Spleen (tissue), 11 donors: ENCODE data around the gene FSTL4. TPM values are rescaled to one million over a fixed set of nuclear protein-coding genes. Genes with fewer than 3 reads are reported as not detected.

Experiments used
- DNase-seq: peaks from one replicate; pipeline ENCODE4 v3.0.0-alpha.2; 2020
- H3K27ac ChIP-seq, 8 donors: fragments of 200-600 bp; sonication (generic) in 7 of 8; 1 replicate in 4 of 8; 2 replicates in 4 of 8; pipeline versions ENCODE4 v1.5.0 to v1.8.0; 2016 to 2021; ENCODE audit warnings: inconsistent platforms in 4 of 8, mild to moderate bottlenecking in 4 of 8, moderate library complexity in 1 of 8
- H3K27me3 ChIP-seq, 7 donors: fragments of 200-600 bp; sonication (generic) in 6 of 7; replicated peaks in 1 of 7; 1 replicate in 4 of 7; 2 replicates in 3 of 7; pipeline versions ENCODE4 v1.5.0 to v1.8.0; 2016 to 2021; ENCODE audit warnings: inconsistent platforms in 3 of 7, mild to moderate bottlenecking in 1 of 7
- H3K36me3 ChIP-seq, 6 donors: fragments of 200-600 bp; sonication (generic) in 5 of 6; 1 replicate in 4 of 6; 2 replicates in 2 of 6; pipeline versions ENCODE4 v1.5.0 to v1.8.0; 2016 to 2021; ENCODE audit warnings: inconsistent platforms in 2 of 6
- H3K4me1 ChIP-seq, 6 donors: fragments of 200-600 bp; sonication (generic) in 5 of 6; 1 replicate in 3 of 6; 2 replicates in 3 of 6; pipeline versions ENCODE4 v1.5.0 to v1.8.0; 2016 to 2021; ENCODE audit warnings: inconsistent platforms in 3 of 6
- H3K4me3 ChIP-seq, 8 donors: fragments of 200-600 bp; sonication (generic) in 7 of 8; 1 replicate in 4 of 8; 2 replicates in 4 of 8; pipeline versions ENCODE4 v1.5.0 to v1.8.0; 2016 to 2021; ENCODE audit warnings: inconsistent platforms in 4 of 8, mild to moderate bottlenecking in 4 of 8, moderate library complexity in 2 of 8
- H3K9me3 ChIP-seq, 8 donors: fragments of 200-600 bp; sonication (generic) in 7 of 8; 1 replicate in 4 of 8; 2 replicates in 4 of 8; pipeline versions ENCODE4 v1.5.0 to v1.8.0; 2016 to 2021; ENCODE audit warnings: inconsistent platforms in 4 of 8
- CTCF ChIP-seq, 11 experiments: fragments of 200-600 bp in 7 of 11; fragments of 450-650 bp in 4 of 11; sonication (generic) in 4 of 11; IDR thresholded peaks in 8 of 11; conservative IDR thresholded peaks in 3 of 11; 1 replicate in 7 of 11; 2 replicates in 4 of 11; pipeline versions ENCODE4 v1.4.0 to v1.8.0; 2016 to 2021; ENCODE audit warnings: antibody characterized with exemption in 11 of 11, inconsistent platforms in 4 of 11, mild to moderate bottlenecking in 1 of 11
- POLR2A ChIP-seq, 3 donors: fragments of 450-650 bp; IDR thresholded peaks; one replicate each; pipeline ENCODE4 v1.5.1; 2017; ENCODE audit warnings: antibody characterized with exemption in 3 of 3, mild to moderate bottlenecking in 1 of 3
- POLR2AphosphoS5 ChIP-seq, 3 donors: sonication (generic); formaldehyde crosslinking; IDR thresholded peaks; one replicate each; pipeline ENCODE4 v1.5.1; 2017; ENCODE audit warnings: antibody characterized with exemption in 3 of 3
- WGBS, 5 donors: extraction: QIAGEN DNeasy Blood & Tissue Kit in 3 of 5; methylation state at CpG; one replicate each; pipeline versions ENCODE4 v1.1.5 to v1.1.7; 2013 to 2018; 5-methylcytosine and 5-hydroxymethylcytosine counted together
- intact Hi-C: fragments of 100-400 bp; cut with DNase I; formaldehyde crosslinking; loops from one replicate; pipeline ENCODE4 v1.15.0; 2023; ENCODE audit warnings: low total_unique reads
- polyA plus RNA-seq, 3 donors: library from polyadenylated mRNA; stranded (reverse); fragments of 200-250 nt; gene quantifications; one replicate each; pipeline ENCODE4 v1.2.1, GENCODE V29; 2013
- total RNA-seq, 7 donors: library from RNA; depleted of rRNA in 3 of 7; stranded (reverse); fragments of >200 nt in 3 of 7; fragmentation: NEBNext Ultra II Directional in 4 of 7; extraction: Animal tissue kit (Norgen Biotek cat#: 25700) in 4 of 7; gene quantifications; one replicate each; pipeline versions ENCODE4 v1.1.0 to v1.2.1, GENCODE V29; 2016 to 2021
- donor health status: healthy with polysubstance abuse.
- donor health status: DM: no; HTN: no; CAD: no; lungs with moderate emphysema.
- donor health status: DM: no; HTN: no; CAD: no.
- donor health status: Bipolar disorder and iron deficiency.
- donor health status: healthy.
- donor health status: DM: no; HTN: no; CAD: no.
- donor health status: DM: yes; HTN: yes; CAD: no.

Gene FSTL4
- total and polyA plus RNA-seq, 10 donors, result under 0.01 to 1.0 (median 0.37) TPM; not detected in 4

DNA sequence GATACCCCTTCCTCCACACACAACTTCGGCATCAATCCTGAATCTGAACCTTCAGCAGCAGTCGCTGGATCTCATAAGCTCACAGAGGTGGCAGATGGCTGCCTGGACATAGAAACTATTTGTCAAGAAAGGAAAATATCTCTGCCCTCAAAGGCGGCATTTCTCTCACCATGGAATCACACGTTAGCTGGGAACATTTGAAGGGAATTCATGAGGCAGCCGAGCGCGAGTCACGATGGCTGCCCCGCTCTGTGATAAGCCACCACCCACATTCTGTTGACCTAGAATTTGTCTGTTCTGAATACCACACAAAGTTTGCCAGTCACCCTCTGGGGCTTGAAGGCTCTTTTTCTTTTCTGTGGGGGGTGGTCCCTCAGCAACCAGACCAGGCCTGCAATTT is 157.9 kb downstream of the FSTL4 start:
- WGBS, 5 donors, result 87 to 93% (median 88%) methylated on average over 9 of the region's 9 CpGs
- H3K27ac ChIP-seq, result no peak overlapping the region
- H3K27me3 ChIP-seq, result peaks cover 0 to 4% (median 0%) of the 10 kb centered on the region in 7 donors

GRCh38 chr5:133453831-133454230 is 158.5 kb downstream of the FSTL4 start:
- intact Hi-C loops, result no loop called here
- Histone ChIP-seq H3K4me3 (no peak overlapping the region), H3K36me3 (no peaks in the 10 kb centered on the region), H3K27ac (no peak overlapping the region), H3K27me3 (peaks cover 0 to 4% (median 0%) of the 10 kb centered on the region in 7 donors), H3K9me3 (no peaks in the 10 kb centered on the region), H3K4me1 (no peaks in the 10 kb centered on the region)
- DNase-seq, result no peak
- 63 to 75% (median 69%) methylated on average over 2 of the region's 2 CpGs for WGBS, 5 donors
- TF ChIP-seq POLR2A (IDR thresholded peaks at IDR 0.05), result no peak
- no peak for TF ChIP-seq CTCF (IDR thresholded peaks at IDR 0.05 in 8 of 11, conservative IDR thresholded peaks at IDR 0.05 in 3 of 11)
- TF ChIP-seq POLR2AphosphoS5 (IDR thresholded peaks at IDR 0.05), result no peak

More for the DNA sequence above, 157.9 kb downstream of the FSTL4 start:
- no peak for DNase-seq
- no peak for TF ChIP-seq POLR2AphosphoS5 (IDR thresholded peaks at IDR 0.05)
- no peak for TF ChIP-seq CTCF (IDR thresholded peaks at IDR 0.05 in 8 of 11, conservative IDR thresholded peaks at IDR 0.05 in 3 of 11)
- TF ChIP-seq POLR2A (IDR thresholded peaks at IDR 0.05), result no peak
- no peaks in the 10 kb centered on the region for H3K4me1 ChIP-seq
- intact Hi-C loops, result no loop called here
- no peaks in the 10 kb centered on the region for H3K36me3 ChIP-seq
- no peak overlapping the region for H3K4me3 ChIP-seq
- H3K9me3 ChIP-seq, result no peaks in the 10 kb centered on the region

DNA sequence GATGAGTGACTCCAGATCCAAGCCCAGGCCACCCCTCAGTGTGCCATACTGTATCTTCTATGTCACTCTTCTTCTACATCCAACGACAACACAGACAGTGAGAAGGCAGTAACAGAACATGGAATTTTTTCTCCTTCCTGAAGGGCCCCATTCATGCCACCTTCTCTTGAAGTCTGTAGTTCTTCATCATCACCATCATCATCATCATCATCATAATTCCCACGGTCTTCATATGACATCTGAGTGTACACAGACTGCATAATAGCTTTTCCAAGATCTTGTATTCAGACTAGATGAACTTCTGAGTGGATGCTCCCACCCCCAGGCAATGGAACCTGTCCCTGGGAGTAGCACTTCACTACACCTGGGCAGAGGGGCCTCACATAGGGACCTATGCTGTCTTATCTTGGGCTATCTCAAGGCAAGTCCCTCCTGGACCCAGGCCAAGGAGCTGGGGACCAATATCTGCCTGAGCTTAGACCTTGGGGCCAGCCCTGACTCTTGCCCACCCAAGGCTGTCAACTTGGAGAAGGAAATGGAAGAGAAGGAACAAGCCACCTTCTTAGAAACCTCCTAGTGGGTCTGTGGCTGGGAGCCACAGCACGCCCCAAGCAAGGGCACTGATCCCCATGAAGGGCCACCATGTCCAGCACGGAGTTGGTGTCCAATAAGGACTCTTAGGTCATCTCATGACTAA is 159.1 kb downstream of the FSTL4 start:
- DNase-seq, result no peak
- H3K4me1 ChIP-seq, result no peaks in the 10 kb centered on the region
- intact Hi-C loops, result no loop called here
- peaks cover 0 to 4% (median 0%) of the 10 kb centered on the region in 7 donors for H3K27me3 ChIP-seq
- no peak overlapping the region for H3K27ac ChIP-seq
- no peaks in the 10 kb centered on the region for H3K9me3 ChIP-seq
- H3K36me3 ChIP-seq, result no peaks in the 10 kb centered on the region
- no peak overlapping the region for H3K4me3 ChIP-seq
- WGBS, 5 donors, result 71 to 87% (median 79%) methylated on average over 4 of the region's 4 CpGs
- TF ChIP-seq POLR2A (IDR thresholded peaks at IDR 0.05) (no peak), POLR2AphosphoS5 (IDR thresholded peaks at IDR 0.05) (no peak), CTCF (IDR thresholded peaks at IDR 0.05 in 8 of 11, conservative IDR thresholded peaks at IDR 0.05 in 3 of 11) (no peak)

- Histone ChIP-seq H3K9me3 (no peaks in the 10 kb centered on the region), H3K27me3 (peaks cover 0 to 4% (median 0%) of the 10 kb centered on the region in 7 donors), H3K4me1 (no peaks in the 10 kb centered on the region), H3K27ac (no peak overlapping the region), H3K4me3 (no peak overlapping the region), H3K36me3 (no peaks in the 10 kb centered on the region)
- WGBS, 5 donors, result 81 to 100% (median 87%) methylated on average over 1 of the region's 1 CpG; no CpG with 5 or more reads in 1 of the 5 donors
- DNase-seq, result no peak
- TF ChIP-seq CTCF (IDR thresholded peaks at IDR 0.05 in 8 of 11, conservative IDR thresholded peaks at IDR 0.05 in 3 of 11) (no peak), POLR2A (IDR thresholded peaks at IDR 0.05) (no peak), POLR2AphosphoS5 (IDR thresholded peaks at IDR 0.05) (no peak)
- intact Hi-C loops, result no loop called here
These were observed 160.4 kb downstream of the FSTL4 start for GRCh38 chr5:133451926-133452325.
